ENCODE data around the gene C1QTNF1.
"Not testable (repeated sequence)": the region's sequence is repeated elsewhere in the genome, so short reads cannot be mapped to it uniquely, and the experiment has no call there.

C1QTNF1 gene

GRCh38 chr17:79072544-79072943 lies 48.6 kb downstream of the C1QTNF1 start:
- H3K4me3 ChIP-seq (replicated peaks; ENCODE audit: low read depth, low read length) = no peak overlapping the region
- TF ChIP-seq CTCF (IDR thresholded peaks at IDR 0.05; ENCODE audit: low read depth, low read length, missing control alignments) = no peak
- no peak for DNase-seq (ENCODE audit: extremely low read depth, low read depth)

- no peak for TF ChIP-seq CTCF (IDR thresholded peaks at IDR 0.05; ENCODE audit: low read depth, low read length, missing control alignments)
- DNase-seq (ENCODE audit: extremely low read depth, low read depth) = no peak
- H3K4me3 ChIP-seq (replicated peaks; ENCODE audit: low read depth, low read length) = no peak overlapping the region
Observed at GRCh38 chr17:79073016-79073705, 49.2 kb downstream of the C1QTNF1 start.

GRCh38 chr17:79073706-79074088 lies 49.7 kb downstream of the C1QTNF1 start:
- no peak for TF ChIP-seq CTCF (IDR thresholded peaks at IDR 0.05; ENCODE audit: low read depth, low read length, missing control alignments)
- H3K4me3 ChIP-seq (replicated peaks; ENCODE audit: low read depth, low read length) = no peak overlapping the region
- DNase-seq (ENCODE audit: extremely low read depth, low read depth) = no peak

- not testable (repeated sequence) for H3K4me3 ChIP-seq (replicated peaks; ENCODE audit: low read depth, low read length); DNase-seq (ENCODE audit: extremely low read depth, low read depth)
Observed at GRCh38 chr17:79074121-79074648, 50.2 kb downstream of the C1QTNF1 start.

- H3K4me3 ChIP-seq (replicated peaks; ENCODE audit: low read depth, low read length) = peak within 1 kb of the TSS; percentile 72
- no peak for TF ChIP-seq CTCF (IDR thresholded peaks at IDR 0.05; ENCODE audit: low read depth, low read length, missing control alignments)
- DNase-seq (ENCODE audit: extremely low read depth, low read depth) = peak; percentile 33
Observed at GRCh38 chr17:79074649-79075445, 50.9 kb downstream of the C1QTNF1 start, which contains the start of gene ENGASE. TSS of gene ENGASE (plus strand) at chr17:79074824. CDS start at chr17:79074945, 121 bp downstream.

GRCh38 chr17:79075446-79075750 lies 51.4 kb downstream of the C1QTNF1 start:
- peak overlapping the region; percentile 72 for H3K4me3 ChIP-seq (replicated peaks; ENCODE audit: low read depth, low read length)
- DNase-seq (ENCODE audit: extremely low read depth, low read depth) = no peak
- no peak for TF ChIP-seq CTCF (IDR thresholded peaks at IDR 0.05; ENCODE audit: low read depth, low read length, missing control alignments)

- H3K4me3 ChIP-seq (replicated peaks; ENCODE audit: low read depth, low read length) = peak overlapping the region; percentile 72
- TF ChIP-seq CTCF (IDR thresholded peaks at IDR 0.05; ENCODE audit: low read depth, low read length, missing control alignments) = no peak
- no peak for DNase-seq (ENCODE audit: extremely low read depth, low read depth)
Observed at GRCh38 chr17:79075861-79076406, 52.0 kb downstream of the C1QTNF1 start.
